DMS 273 treated with DMSO at 0.1 percent for 48 hours (cell line): ENCODE data around the gene AGXT.

Source experiments
- DNase-seq: peaks from one replicate; lab custom pipeline; 2025; lab: John Stamatoyannopoulos, UW

AGXT gene

DNA sequence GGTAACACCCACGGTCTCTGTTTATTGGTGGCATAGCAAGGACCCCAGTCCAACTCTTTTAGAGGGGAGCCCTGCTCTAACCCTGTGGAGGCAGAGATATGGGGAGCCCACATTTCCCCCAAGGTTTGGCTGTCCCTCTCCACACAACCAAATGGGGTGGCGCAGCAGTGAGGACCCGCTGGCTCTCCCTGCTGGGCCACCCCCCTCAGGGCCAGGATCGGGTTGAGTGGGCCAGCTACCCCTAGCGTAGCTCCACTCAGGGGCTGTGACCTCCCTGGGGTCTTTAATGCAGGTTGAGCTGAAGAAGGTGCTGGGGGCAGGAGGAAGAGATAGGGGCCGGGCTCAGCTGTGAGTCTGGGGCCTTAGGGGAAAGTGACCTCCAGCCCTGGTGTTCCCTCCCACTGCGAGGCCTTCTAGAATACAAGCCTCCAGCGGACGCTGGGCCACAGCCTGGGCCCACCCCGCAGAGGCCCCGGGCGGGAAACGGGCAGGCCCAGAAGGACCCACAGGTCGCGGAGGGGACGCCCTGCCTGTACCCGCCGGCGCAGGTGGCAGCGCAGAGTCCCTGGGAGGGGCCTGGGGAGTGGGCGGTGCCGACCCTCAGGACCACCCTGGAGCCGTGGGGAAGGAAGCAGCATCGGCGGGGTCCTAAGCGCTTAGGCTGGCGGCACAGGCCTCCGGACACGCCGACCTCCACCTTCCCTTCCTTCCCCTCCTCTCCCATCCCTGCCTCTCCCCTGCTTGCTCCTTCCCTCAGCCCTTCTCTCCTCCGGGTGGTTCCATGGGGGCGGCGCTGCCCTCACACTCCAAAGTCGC is 47.1 kb downstream of the AGXT start:
- no peak for DNase-seq

- DNase-seq, result no peak
Observed at GRCh38 chr2:240916571-240917008, 48.0 kb downstream of the AGXT start.

GRCh38 chr2:240917009-240917683 is 48.5 kb downstream of the AGXT start:
- no peak for DNase-seq

DNA sequence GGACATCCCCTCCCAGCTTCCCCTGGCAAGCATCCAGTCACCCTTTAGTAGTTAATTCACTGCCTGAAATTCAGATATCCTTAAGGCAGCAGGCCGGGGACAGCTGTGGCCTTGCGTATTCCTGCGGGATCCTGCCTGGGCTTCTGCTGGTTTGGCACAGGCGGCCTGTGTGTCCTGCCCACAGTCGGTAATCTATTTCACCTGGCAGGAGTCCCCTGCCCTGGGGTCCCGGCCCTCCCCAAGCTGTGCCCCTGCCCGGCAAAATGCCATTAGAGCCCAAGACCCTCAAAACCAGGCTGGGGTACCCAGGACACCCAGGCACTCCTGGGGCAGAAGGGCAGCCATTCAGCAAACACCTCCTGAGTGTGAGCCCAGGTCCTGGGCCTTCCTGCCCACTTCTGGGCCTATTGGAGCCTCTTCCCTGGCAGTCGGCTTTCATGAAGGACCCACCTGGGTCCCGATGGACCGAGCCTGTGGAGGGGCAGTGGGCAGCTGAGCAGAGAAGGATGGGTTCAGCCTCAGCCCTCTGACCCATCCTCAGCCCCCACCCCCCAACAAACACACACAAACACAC is 49.1 kb downstream of the AGXT start:
- no peak for DNase-seq

- no peak for DNase-seq
Observed at GRCh38 chr2:240918258-240919091, 49.9 kb downstream of the AGXT start.

- DNase-seq, result no peak
Observed at GRCh38 chr2:240919161-240919781, 50.6 kb downstream of the AGXT start.

DNA sequence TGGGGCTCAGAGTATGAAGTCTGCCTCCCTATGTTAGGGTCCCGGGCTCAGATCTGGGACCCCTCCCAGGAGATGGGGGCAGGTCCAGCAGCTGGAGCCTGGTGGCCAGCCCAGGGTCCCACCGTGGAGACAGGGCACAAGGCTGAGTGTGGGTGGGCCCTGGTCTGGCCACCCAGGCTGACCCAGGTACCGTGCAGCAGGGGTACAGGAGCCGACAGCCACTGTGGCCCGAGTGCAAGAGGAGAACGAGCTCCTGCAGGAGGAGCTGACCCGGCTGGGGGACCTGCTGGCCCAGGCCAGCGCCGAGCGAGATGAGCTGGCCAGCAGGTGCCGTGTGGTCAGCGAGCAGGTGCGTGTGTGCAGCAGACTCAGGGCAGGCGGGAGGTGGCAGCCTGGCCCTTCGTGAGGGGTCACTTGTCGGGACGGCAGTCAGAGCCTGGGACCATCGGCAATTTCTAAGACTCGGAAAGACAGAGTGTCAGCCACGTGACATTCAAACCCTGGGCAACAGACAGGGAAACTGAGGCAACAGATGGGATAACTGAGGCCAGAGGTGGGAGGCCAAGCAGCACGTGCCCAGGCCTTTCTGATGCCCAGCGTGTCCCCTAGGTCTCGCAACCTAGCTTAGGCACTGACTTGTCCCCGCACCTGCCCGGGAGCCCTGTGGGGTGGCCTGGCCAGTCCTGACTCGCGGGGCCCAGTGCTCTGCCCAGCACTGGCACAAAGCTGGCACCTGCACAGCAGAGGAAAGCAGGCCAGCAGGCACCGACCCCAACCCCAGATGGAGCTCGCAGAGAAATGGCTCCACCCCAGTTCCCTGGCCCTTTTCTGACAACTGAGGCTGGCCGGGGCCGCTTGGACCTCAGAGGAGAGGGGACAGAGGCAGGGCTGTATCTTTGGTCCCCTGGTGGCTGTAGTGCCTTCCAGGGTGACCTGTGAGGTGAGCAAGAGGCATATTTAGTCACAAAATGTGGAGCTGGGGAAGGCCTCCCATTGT is 51.5 kb downstream of the AGXT start:
- DNase-seq, result no peak

GRCh38 chr2:240920783-240921231 is 52.2 kb downstream of the AGXT start:
- DNase-seq, result no peak

- DNase-seq, result no peak
Observed at GRCh38 chr2:240921311-240921994, 52.8 kb downstream of the AGXT start.

DNA sequence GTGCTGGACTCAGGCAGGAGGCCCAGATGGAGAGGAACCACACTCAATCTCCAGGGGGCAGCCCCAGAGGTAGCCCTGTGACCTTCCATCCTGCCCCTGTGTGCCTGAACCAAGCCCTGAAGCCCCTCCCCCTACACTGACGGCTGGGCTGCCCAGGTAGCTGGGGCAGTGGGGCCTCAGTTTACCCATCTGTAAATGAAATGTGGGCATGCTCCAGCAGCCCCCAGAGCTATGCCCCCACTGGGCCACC is 53.3 kb downstream of the AGXT start:
- DNase-seq, result no peak

- no peak for DNase-seq
Observed at GRCh38 chr2:240922245-240922981, 53.8 kb downstream of the AGXT start.

DNA sequence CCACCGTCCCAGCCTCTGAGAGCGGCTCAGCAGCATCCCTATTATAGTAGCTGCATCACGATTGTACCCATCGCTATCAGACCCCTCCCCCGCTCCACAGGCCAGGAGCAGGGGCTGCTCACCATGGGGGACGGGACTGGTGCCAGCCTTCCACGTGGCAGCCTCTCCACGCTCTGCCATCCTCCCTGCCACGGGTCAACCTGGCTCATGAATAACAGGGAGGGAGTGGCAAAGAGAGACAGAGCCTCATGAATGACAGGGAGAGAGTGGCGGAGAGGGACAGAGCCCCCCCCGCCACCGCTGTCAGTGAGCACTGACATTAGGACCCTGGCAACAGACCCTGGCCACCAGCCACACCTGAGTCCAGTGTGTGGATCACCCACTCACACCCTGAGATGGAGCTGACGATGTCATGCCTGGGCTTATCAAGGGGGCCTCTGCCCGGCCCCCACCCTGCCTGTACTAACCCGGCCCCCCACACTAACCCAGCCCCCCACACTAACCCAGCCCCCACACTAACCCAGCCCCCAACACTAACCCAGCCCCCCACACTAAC is 54.4 kb downstream of the AGXT start:
- DNase-seq, result no peak

GRCh38 chr2:240925191-240925567 is 56.6 kb downstream of the AGXT start:
- DNase-seq, result no peak

DNA sequence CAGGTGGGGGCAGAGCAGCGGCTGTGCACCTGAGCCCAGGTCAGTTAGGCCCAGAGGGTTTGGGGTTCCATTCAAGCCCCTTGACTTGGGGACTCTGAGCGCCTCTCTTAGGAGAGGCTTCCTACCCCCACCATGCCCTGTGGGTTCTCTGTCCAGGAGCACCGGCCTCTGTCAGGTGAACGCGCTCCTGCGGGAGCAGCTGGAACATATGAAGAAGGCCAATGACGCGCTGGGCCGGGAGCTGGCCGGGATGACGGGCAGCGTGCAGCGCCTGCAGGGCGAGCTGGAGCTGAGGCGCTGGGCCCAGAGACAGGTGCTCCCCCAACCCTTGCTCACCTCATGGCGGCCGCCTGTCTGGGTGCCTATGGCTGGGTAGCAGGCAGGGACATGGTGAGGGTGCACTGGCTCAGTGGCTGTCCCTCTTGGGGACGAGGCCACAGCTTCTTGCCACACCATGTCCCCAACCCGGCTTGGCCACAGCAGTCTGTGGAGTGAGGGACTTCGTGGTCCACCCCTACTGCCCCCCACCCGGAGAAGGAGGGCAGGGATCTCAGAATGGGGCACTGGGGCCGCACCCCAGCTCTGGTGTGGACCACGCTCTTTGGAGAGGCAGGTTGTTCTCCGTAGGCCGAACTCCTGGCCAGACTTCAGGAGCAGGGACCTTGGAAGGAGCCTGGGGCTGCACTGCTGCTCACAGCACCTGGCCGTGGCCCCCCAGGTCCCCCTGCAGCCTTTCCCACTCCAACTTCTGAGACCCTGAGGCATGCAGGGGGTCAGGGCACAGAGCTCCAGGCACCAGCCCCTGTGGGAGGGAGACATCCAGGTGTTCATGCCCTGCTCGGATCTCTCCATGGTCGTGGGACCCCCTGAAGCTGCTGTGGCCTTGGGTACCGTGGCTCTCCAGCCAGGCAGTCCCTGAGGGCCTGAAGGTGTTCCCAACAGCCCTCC is 57.2 kb downstream of the AGXT start:
- DNase-seq, result no peak

DNA sequence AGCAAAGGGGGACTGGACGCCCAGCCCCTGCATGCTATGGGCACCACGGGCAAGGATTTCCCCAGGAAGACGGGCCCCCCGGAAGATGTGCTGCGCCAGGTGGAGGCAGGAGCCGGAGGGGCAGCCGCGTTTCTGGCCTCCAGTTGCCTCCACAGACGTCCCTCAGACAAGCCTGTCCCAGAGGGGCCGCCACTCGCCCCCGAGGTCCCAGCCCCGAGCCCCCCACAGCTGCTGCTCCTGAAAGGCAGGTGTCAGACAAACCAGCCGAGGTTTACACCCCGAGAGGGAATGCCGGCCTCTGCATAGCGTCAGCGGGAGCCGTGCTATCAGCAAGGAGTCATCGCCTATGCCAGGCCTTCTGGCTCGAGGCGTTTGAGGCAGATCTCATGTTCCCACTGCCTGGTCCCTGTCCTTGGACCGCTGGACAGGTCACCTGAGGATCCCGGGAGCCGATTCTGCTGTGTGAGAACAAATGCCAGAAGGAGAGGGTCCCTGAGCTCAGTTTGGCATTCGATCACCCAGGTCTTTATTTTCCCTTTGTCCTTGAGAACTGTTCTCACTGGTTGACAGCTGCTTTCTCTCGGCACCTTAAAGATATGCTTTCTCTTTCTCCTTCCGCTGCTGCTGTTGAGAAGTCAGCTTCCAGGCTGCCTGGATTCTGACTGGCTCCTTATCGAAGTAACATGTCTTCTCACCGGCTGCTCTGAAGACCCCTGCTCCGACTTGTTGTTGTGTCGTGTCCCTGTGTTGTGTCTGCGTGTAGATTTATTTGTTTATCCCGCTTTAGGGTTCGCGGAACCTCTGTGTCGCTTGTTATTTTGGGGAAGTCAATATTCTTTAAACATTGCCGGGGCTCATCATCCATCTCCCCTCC is 58.1 kb downstream of the AGXT start:
- DNase-seq, result no peak

DNA sequence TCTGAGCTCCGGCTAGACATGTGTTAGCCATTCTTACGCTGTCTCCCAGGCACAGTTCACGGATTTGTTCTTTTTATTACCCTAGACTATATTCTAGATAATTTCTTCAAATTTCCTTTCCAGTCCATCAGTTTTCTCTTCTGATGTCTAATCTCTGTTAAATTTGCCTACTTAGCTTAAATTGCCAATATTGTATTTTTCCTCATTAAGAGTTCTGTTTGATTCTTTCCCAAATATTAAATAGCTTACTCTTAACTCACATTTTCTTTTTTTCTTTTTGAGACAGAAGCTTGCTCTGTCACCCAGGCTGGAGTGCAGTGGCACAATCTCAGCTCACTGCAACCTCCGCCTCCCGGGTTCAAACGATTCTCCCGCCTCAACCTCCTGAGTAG is 58.8 kb downstream of the AGXT start:
- no peak for DNase-seq
